HepG2 (cell line): Measurements from ENCODE around the gene MGST2. TPM values are rescaled to one million over a fixed set of nuclear protein-coding genes. Genes with fewer than 3 reads are reported as not detected.

ENCODE experiments used
- polyA plus RNA-seq, 8 experiments: library from polyadenylated mRNA; depleted of rRNA in 3 of 8; stranded (reverse) in 7 of 8; unstranded in 1 of 8; fragments of >200 nt; fragmentation: Illumina TruSeq in 4 of 8; extraction: Trizol in 4 of 8; gene quantifications; 2 replicates each; pipeline versions ENCODE4 v1.2.1 to v1.2.3, GENCODE V29; 2011 to 2016; ENCODE audit warnings: low read depth in 4 of 8, missing spikeins in 1 of 8, mixed read lengths in 1 of 8; ENCODE audit not compliant: insufficient read depth in 1 of 8
- total RNA-seq, 5 experiments: library from RNA; depleted of rRNA; stranded (reverse); fragments of >200 nt; fragmentation: Illumina TruSeq; extraction: Trizol; gene quantifications; 2 replicates each; pipeline ENCODE4 v1.2.3, GENCODE V29; 2016; ENCODE audit warnings: low read depth in 1 of 5

Gene MGST2
- total and polyA plus RNA-seq, 2 of the 13 experiments (the other 11 are each of a cell fraction or from before 2014, with no cell fraction given) = 205 to 416 TPM

Other genes starting within 250 kb of the MGST2 start
- 8.1 and 8.6 TPM in 2 replicates for gene RAB33B, start 211.7 kb upstream of the MGST2 start, total RNA-seq (2016; rRNA removed; fragmentation: Illumina TruSeq; extraction: Trizol)
- gene RAB33B, start 211.7 kb upstream of the MGST2 start, polyA plus RNA-seq (2011; rRNA removed) = 6.3 and 7.6 TPM in 2 replicates
- 0.22 and 0.48 TPM in 2 replicates for gene SETD7, start 109.6 kb upstream of the MGST2 start, total RNA-seq (2016; rRNA removed; fragmentation: Illumina TruSeq; extraction: Trizol)
- 0.08 and 0.13 TPM in 2 replicates for gene SETD7, start 109.6 kb upstream of the MGST2 start, polyA plus RNA-seq (2011; rRNA removed)